Erythroblast (primary cell): Measurements from ENCODE around the gene PRKCZ.

Experiments used
- GATA1 ChIP-seq: IDR thresholded peaks from 2 replicates; pipeline ENCODE4 v1.6.1; 2011; ENCODE audit warnings: low read depth, mild to moderate bottlenecking, control low read depth, low read length, moderate library complexity
- POLR2A ChIP-seq: IDR thresholded peaks from 2 replicates; pipeline ENCODE4 v1.6.1; 2011; ENCODE audit warnings: mild to moderate bottlenecking, low read length

- no peak for TF ChIP-seq POLR2A
- TF ChIP-seq GATA1: no peak
These were observed 48.9 kb downstream of the PRKCZ start for GRCh38 chr1:2098839-2099785.
